ENCODE data around the gene ITGB5. TPM values are rescaled to one million over a fixed set of nuclear protein-coding genes. Genes with fewer than 3 reads are reported as not detected.

Gene ITGB5
- total and polyA plus RNA-seq, 2 donors (not counting 3 experiments of a cell fraction or from before 2014, with no cell fraction given): 144 to 170 TPM

GRCh38 chr3:124823206-124823605 lies 64.0 kb downstream of the ITGB5 start:
- no peaks in the 10 kb centered on the region for H3K36me3 ChIP-seq (ENCODE audit: control insufficient read depth in 2 of 2, extremely low read depth in 1 of 2, insufficient read depth in 2 of 2, low read length in 2 of 2)
- DNase-seq (ENCODE audit: low read depth, low spot score): no peak
- no TSS peak for BruUV-seq (replicated peaks)
- no peak overlapping the region for H3K4me2 ChIP-seq (ENCODE audit: insufficient read depth, low read length)
- intact Hi-C loops (cut with micrococcal nuclease): no loop called here
- H3K4me1 ChIP-seq (ENCODE audit: control insufficient read depth, extremely low read depth, insufficient read depth, low read length): peaks cover 3% of the 10 kb centered on the region
- no peaks in the 10 kb centered on the region for H3K9me3 ChIP-seq (replicated peaks; ENCODE audit: control insufficient read depth, insufficient read depth, low read length)
- no peak for TF ChIP-seq POLR2AphosphoS5 (IDR thresholded peaks at IDR 0.05; ENCODE audit: insufficient read depth, low read depth, low read length)
- TF ChIP-seq FOS (IDR thresholded peaks at IDR 0.05; ENCODE audit: borderline replicate concordance, insufficient read depth, low read length): no peak
- TF ChIP-seq MYC (IDR thresholded peaks at IDR 0.05; ENCODE audit: low read depth, low read length): no peak
- TF ChIP-seq JUN (IDR thresholded peaks at IDR 0.05; ENCODE audit: borderline replicate concordance, insufficient read depth, insufficient read length, low read depth): no peak
- no peak for TF ChIP-seq MAX (IDR thresholded peaks at IDR 0.05; ENCODE audit: insufficient read depth, insufficient read length)
- TF ChIP-seq POLR2A (IDR thresholded peaks at IDR 0.05; ENCODE audit: low read depth, low read length): no peak
- no peak for TF ChIP-seq CTCF (IDR thresholded peaks at IDR 0.05; ENCODE audit: extremely low read depth in 1 of 2, insufficient read depth in 1 of 2, low read depth in 1 of 2, low read length in 2 of 2)
- no peak for TF ChIP-seq EZH2 (IDR thresholded peaks at IDR 0.05; ENCODE audit: borderline replicate concordance, low read depth, low read length, severe bottlenecking)
- TF ChIP-seq GATA2 (IDR thresholded peaks at IDR 0.05; ENCODE audit: insufficient read depth, insufficient read length, low read depth, low read length): no peak
- no peak overlapping the region for H3K4me3 ChIP-seq (replicated peaks in 1 of 3; ENCODE audit: insufficient read depth in 1 of 3, low read depth in 1 of 3, low read length in 3 of 3)
- no peak overlapping the region for H3K9ac ChIP-seq (replicated peaks; ENCODE audit: extremely low read depth, insufficient read depth, low read length)
- H4K20me1 ChIP-seq (replicated peaks; ENCODE audit: control insufficient read depth, extremely low read depth, insufficient read depth, low read length): no peaks in the 10 kb centered on the region
- ChIA-PET POLR2A (no interaction called here), CTCF (interaction anchor here (1.5 to 2.2 kb wide), 2 partner anchors 12 to 36 kb away, joined by 4 to 7 read pairs; no protein-coding TSS in a partner anchor)
- H3K27me3 ChIP-seq (ENCODE audit: control insufficient read depth in 2 of 2, insufficient read depth in 2 of 2, low read length in 2 of 2): no peaks in the 10 kb centered on the region
- no peak for FAIRE-seq
- H3K79me2 ChIP-seq (ENCODE audit: control insufficient read depth, insufficient read depth, low read length): no peaks in the 10 kb centered on the region
- dilution Hi-C loops (cut with MboI; ENCODE audit: extremely low pct_ligation_motif_present, low sequenced_read_pairs): no loop called here
- no peak overlapping the region for H3K27ac ChIP-seq (ENCODE audit: insufficient read depth, low read depth, low read length)
- no peaks in the 10 kb centered on the region for H3K9me1 ChIP-seq (replicated peaks; ENCODE audit: control insufficient read depth, extremely low read depth, insufficient read depth, low read length)
- no peak overlapping the region for H2AFZ ChIP-seq (ENCODE audit: low read depth, low read length)

All from endothelial cell of umbilical vein (primary cell).